ENCODE measurements around the gene PYGO2.
"Not testable (repeated sequence)": the region's sequence is repeated elsewhere in the genome, so short reads cannot be mapped to it uniquely, and the experiment has no call there.

PYGO2 gene

GRCh38 chr1:154977762-154978161, 16.2 kb upstream of the PYGO2 start:
- not testable (repeated sequence) for DNase-seq

- no peak for DNase-seq
Observed at GRCh38 chr1:154975409-154976059, 14.0 kb upstream of the PYGO2 start.

GRCh38 chr1:154974808-154975408, 13.3 kb upstream of the PYGO2 start:
- peak; percentile 97 for DNase-seq

- DNase-seq, result peak; percentile 100
Observed at GRCh38 chr1:154974102-154974807, 12.7 kb upstream of the PYGO2 start, which contains the start of gene CKS1B. TSS of gene CKS1B (plus strand) at chr1:154974681. CDS start at chr1:154974746, 65 bp downstream.

- peak; percentile 93 for DNase-seq
Observed at GRCh38 chr1:154973344-154974101, 11.9 kb upstream of the PYGO2 start.

GRCh38 chr1:154972517-154973343, 11.1 kb upstream of the PYGO2 start:
- DNase-seq, result no peak

DNA sequence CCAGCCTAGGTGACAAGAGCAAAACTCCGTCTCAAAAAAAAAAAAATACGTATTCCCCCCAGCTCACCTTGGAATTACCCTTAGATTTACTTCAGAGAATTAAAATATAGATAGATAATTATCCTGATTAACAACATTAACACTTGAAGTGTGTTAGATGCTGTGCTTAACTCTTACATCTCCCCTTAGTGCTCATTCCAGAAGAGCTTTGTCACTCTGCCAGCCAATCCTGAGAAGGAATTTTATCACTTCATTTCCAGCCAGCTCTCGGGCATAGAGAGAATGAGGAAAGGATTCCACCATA, 10.6 kb upstream of the PYGO2 start:
- DNase-seq, result no peak

DNA sequence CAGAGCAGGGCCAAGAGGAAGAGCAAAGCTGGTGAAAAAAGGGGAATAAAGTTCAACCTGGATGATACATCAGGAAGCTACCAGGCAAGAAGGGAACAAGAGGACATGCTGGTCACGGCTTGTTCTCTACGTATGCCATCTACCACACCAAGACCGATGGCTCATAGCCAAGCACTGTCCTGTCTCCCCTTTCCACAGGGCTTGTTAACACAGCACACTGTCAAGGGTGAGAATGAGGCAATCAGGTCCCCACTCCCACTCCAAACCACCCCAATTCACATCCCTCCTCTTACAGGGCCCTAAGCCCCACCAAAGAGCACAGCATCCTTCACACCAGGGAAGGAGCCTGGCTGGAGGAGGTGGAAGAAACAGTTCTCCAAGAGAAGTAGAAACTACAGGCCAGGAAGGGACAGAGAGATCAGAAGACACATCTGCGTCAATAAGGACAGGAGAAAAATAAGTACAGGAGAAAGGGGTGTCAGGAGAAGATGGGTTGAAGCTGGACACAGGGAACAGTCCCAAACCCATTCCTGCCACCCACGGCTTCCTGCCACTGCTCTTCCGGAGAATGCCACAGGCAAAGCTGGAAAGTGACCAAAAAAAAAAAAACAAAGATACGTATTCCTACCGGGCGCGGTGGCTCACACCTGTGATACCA, 9.9 kb upstream of the PYGO2 start:
- DNase-seq, result no peak

DNA sequence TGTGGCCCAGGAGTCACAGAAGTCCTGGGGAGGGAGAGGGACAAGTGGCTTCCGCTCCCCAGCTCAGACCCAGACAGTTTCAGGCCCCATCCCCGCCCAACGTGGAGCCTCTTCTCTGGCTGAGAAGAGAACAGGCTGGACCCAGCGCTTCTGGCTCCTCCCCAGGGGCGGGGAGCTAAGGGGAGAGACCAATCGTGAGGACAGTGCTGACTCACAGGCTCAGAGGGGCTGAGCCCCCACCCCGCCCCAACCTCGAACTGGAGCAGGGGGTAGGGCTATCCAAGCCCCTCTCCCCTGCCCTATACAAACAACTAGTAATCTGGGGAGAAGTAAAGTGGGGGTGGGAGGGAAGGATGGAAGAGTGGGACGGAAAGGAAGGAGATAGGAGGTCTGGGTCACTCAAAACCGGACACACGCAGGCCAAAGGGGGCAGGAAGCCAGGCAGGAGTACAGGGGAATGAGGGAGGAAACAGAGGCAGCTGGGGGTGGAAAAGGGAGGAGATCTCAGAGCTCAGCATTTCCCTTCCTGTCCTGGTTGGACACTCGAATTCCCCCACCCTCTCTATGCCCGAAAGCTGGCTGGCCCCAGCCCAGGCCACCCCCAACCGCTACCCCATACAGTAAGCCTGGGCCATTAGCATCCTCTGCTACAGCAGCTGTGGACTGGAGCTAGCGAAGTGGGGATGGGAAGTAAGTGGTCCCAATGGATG, 9.2 kb upstream of the PYGO2 start, which contains the start of gene SHC1:
Gene SHC1, minus strand, starts transcription at position 117 of the 710 bp plus-strand sequence. CDS start 221 bp downstream, outside the sequence.
- DNase-seq, result peak; percentile 89

GRCh38 chr1:154969860-154970452, 8.4 kb upstream of the PYGO2 start:
- no peak for DNase-seq

GRCh38 chr1:154969246-154969645, 7.7 kb upstream of the PYGO2 start:
- DNase-seq, result no peak

DNA sequence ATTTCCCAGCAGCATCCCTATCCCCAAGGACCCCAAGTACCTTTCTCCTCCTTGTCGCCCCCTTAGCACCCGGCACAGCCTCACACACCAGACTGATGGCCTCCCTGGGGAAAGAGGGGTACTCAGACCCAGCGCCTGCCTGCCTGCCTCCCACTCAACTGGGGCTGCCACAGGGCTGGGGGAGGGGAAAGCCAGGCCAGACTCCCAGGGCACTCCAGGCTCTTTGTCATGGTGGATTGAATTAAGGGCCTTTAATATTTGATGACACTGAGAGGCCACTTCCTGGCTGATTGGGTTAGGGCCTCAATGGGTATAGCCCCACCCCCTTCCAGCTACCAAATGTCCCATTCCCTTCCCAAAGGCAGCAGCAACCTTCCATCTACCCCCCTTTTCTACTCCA, 7.1 kb upstream of the PYGO2 start:
- no peak for DNase-seq

GRCh38 chr1:154967331-154967950, 5.9 kb upstream of the PYGO2 start:
- no peak for DNase-seq

DNA sequence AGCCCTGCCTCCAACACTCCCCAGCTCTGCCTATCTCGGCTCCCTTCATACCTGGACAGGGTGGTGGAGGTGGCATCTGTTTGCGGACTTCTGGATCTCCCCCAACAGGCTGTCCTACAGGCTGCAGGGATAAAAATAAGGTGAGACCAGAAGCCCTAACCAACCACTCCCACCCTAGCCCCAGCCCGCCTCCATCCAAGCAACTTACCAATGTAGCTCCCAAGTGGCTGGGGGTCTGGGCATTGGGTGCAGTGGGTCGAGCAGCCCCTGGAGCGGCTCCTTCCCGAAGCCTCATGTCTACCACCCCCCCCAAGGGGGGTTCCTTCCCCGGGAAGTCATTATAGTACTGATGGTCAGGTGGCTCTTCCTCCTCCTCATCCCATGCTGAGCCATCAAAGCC, 4.5 kb upstream of the PYGO2 start:
- DNase-seq, result no peak

DNA sequence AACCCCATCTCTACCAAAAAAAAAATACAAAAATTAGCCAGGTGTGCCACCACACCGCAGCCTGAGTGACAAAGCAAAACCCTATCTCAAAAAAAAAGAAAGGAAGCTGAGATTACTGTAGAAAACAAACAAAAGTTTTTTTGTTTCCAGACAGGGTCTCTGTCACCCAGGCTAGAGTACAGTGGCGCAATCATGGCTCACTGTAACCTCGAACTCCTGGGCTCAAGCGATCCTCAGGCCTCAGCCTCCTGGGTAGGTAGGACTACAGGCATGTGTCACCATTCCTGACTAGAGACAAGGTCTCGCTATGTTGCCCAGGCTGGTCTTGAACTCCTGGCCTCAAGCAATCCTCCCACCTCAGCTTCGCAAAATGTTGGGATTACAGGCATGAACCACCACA, 2.8 kb upstream of the PYGO2 start:
- no peak for DNase-seq

- no peak for DNase-seq
Observed at GRCh38 chr1:154963643-154964042, 2.1 kb upstream of the PYGO2 start.

GRCh38 chr1:154962795-154963330, 1.3 kb upstream of the PYGO2 start:
- no peak for DNase-seq

DNA sequence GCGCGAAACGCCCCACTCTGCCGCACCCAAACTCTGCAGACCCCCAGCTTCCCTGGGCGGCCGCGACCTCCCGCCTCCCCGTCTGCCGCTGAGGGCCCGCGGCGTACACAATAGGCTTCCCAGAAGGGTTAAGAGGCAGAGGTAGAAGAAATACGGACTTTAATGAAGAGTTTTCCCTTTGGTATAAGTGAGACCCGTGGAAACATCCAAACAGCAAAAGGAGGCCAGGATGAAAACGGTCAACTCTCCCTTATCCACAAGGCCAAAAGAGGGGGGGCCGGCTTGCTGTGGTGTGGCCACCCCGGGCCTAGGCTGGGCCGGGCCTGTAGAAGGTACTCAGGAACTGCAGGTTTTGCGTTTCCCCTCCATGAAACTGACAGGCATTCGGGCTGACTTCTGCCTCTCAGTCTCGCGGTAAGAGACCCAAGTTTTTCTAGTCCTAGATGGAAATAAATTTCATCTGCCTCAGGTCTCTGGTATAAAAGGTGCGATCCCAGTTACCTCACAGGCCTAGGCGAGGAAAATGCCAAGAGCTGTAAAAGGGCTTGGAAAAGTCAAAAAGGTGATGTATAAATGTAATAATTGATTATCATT, 671 bp upstream of the PYGO2 start:
- DNase-seq, result no peak

DNA sequence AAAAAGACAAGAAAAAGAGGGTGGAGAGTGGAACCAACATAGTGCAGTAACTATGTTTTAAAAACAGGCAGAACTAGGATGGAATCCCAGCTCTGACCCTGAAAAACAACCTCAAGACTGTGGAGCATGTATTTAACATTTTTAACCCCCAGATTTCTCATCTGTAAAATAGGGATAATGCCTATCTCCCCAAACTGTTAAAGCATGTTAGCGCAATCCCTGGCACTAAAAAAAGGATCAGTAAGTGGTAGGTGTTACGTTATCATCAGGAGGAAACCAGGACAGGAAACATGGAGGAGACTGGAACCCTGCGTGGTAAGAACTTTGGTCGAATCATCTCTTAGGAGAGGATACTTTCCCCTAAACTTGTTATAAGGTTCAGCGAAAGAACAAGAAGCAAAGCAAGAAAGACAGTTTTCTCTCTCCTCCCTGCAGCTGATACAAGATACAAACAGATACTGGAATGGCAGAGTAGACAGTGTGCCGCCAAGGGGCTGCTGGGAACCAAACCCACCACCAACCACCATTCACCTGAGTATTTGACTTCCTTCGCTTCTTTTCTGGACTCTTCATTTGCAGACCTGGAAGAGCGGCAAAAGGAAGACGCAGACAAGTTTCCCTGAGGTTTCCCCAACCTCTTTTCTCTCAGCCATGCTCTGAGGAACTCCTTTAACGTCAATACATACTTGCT, 991 bp downstream of the PYGO2 start:
- no peak for DNase-seq
